ENCODE data around the gene SMIM24. TPM values are rescaled to one million over a fixed set of nuclear protein-coding genes. Genes with fewer than 3 reads are reported as not detected.

Gene SMIM24
- total RNA-seq, 1 donor from 2014 or later = not detected

DNA sequence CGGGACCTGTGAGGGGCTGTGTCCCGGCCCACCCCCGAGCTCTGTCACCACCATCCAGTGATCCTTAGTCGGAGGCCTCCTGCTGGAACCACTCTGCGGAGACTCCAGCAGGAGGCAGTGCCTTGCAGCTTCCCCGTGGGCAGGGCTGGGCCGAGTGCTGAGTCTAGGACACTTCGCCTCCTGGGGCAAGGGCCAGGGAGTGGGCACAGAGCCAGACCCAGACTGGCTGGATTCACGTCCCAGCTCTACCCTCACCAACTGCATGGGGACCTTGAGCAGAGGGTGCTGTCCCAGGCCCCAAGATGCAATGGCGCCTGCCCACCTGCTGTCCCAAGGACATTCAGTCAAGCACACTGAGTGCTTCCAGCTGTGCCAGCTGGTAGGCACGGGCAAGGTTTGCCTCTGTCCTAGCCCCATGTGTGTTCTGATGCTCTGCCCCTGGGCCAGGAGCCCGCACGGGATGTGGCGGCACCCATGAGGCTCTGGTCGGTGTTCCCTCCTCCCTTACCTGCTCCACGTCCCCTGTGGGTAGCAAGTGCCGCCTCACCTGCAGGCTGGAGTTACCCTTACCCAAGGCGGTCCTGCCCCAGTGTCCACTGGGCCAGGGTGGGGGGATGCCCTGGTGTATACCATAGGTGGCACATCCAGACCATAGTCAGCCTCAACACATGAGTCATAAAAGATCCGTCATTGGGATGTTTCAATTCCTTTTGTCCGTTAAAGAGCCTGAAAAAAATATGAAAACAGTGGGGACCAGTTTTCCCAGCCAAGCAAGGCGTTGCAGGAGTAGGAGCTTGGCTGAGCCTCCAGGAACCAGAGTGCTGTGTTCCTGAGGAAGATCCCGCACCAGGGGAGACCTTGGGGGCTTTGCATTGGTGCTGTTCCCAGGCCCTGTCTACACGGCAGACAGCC is 33.2 kb upstream of the SMIM24 start:
- H3K36me3 Mint-ChIP-seq (ENCODE audit: unreplicated experiment) = peaks cover 8% of the 10 kb centered on the region
- no peaks in the 10 kb centered on the region for H3K9me3 Mint-ChIP-seq (ENCODE audit: unreplicated experiment)
- no peaks in the 10 kb centered on the region for H3K27me3 Mint-ChIP-seq (ENCODE audit: unreplicated experiment)
- H3K4me1 Mint-ChIP-seq (ENCODE audit: unreplicated experiment) = peaks cover 41% of the 10 kb centered on the region
- no peak overlapping the region for H3K4me3 Mint-ChIP-seq (ENCODE audit: unreplicated experiment)
- peak overlapping the region; percentile 38 for H3K27ac Mint-ChIP-seq (ENCODE audit: unreplicated experiment)
- no peak for DNase-seq (ENCODE audit: extremely low spot score, unreplicated experiment)
- TF ChIP-seq CTCF (IDR thresholded peaks at IDR 0.05) = peak; percentile 8

- Mint-ChIP-seq H3K4me3 (ENCODE audit: unreplicated experiment) (no peak overlapping the region), H3K27ac (ENCODE audit: unreplicated experiment) (no peak overlapping the region), H3K4me1 (ENCODE audit: unreplicated experiment) (peaks cover 46% of the 10 kb centered on the region), H3K9me3 (ENCODE audit: unreplicated experiment) (no peaks in the 10 kb centered on the region), H3K27me3 (ENCODE audit: unreplicated experiment) (no peaks in the 10 kb centered on the region), H3K36me3 (ENCODE audit: unreplicated experiment) (peaks cover 10% of the 10 kb centered on the region)
- no peak for TF ChIP-seq CTCF (IDR thresholded peaks at IDR 0.05)
- no peak for DNase-seq (ENCODE audit: extremely low spot score, unreplicated experiment)
These were observed 32.4 kb upstream of the SMIM24 start for GRCh38 chr19:3512562-3513228.

DNA sequence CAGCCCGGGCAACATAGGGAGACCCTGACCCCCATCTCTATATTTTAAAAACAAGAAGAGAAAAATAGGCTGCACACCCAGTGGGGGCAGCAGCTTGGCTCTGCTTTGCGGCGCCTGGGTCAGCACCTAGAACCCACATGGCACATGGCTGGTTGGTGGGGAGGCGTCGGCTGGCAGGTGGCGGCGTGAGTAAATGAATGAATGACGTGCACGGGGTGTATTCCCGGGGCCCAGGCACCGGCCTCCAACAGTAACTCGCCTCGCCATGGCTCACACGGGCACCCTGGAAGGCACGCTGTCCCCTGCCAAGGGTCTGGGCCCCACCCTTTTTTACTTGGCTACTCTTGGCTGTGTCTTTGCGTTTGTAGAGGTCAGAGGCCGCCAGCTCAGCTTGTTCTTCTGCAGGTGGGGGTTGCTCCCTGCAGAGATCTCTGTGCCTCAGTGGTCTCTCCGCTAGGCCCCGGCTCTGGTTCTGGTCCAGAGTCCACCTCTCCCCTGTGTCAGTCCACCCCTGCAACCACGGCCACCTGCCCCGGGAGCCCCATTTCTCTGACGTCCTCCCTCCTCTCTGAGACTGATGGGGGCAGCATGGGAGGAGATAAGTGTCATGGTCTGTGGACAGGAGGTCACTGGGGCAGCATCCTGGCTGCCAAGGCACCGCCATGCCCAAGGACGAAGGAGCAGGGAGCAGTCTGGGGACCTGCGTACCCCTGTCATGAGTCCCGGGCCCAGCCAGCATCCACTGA is 31.4 kb upstream of the SMIM24 start:
- peaks cover 10% of the 10 kb centered on the region for H3K36me3 Mint-ChIP-seq (ENCODE audit: unreplicated experiment)
- no peaks in the 10 kb centered on the region for H3K27me3 Mint-ChIP-seq (ENCODE audit: unreplicated experiment)
- no peak overlapping the region for H3K27ac Mint-ChIP-seq (ENCODE audit: unreplicated experiment)
- no peak overlapping the region for H3K4me3 Mint-ChIP-seq (ENCODE audit: unreplicated experiment)
- TF ChIP-seq CTCF (IDR thresholded peaks at IDR 0.05) = no peak
- H3K4me1 Mint-ChIP-seq (ENCODE audit: unreplicated experiment) = peaks cover 51% of the 10 kb centered on the region
- H3K9me3 Mint-ChIP-seq (ENCODE audit: unreplicated experiment) = no peaks in the 10 kb centered on the region
- DNase-seq (ENCODE audit: extremely low spot score, unreplicated experiment) = no peak

- no peaks in the 10 kb centered on the region for H3K27me3 Mint-ChIP-seq (ENCODE audit: unreplicated experiment)
- no peak for DNase-seq (ENCODE audit: extremely low spot score, unreplicated experiment)
- H3K9me3 Mint-ChIP-seq (ENCODE audit: unreplicated experiment) = no peaks in the 10 kb centered on the region
- TF ChIP-seq CTCF (IDR thresholded peaks at IDR 0.05) = no peak
- H3K27ac Mint-ChIP-seq (ENCODE audit: unreplicated experiment) = no peak overlapping the region
- H3K4me3 Mint-ChIP-seq (ENCODE audit: unreplicated experiment) = no peak overlapping the region
- peaks cover 10% of the 10 kb centered on the region for H3K36me3 Mint-ChIP-seq (ENCODE audit: unreplicated experiment)
- H3K4me1 Mint-ChIP-seq (ENCODE audit: unreplicated experiment) = peaks cover 51% of the 10 kb centered on the region
These were observed 30.4 kb upstream of the SMIM24 start for GRCh38 chr19:3510727-3511126.

All from osteocyte (in vitro differentiated cells).